DMS79 (cell line): ENCODE results near the gene RYR1.

Source experiments
- DNase-seq: peaks from one replicate; lab custom pipeline; 2025; lab: John Stamatoyannopoulos, UW

RYR1 gene

GRCh38 chr19:38433268-38433733 lies at the start of gene RYR1:
Gene RYR1 (plus strand): TSS chr19:38433691. CDS start chr19:38433830, 139 bp downstream.
- DNase-seq: no peak

DNA sequence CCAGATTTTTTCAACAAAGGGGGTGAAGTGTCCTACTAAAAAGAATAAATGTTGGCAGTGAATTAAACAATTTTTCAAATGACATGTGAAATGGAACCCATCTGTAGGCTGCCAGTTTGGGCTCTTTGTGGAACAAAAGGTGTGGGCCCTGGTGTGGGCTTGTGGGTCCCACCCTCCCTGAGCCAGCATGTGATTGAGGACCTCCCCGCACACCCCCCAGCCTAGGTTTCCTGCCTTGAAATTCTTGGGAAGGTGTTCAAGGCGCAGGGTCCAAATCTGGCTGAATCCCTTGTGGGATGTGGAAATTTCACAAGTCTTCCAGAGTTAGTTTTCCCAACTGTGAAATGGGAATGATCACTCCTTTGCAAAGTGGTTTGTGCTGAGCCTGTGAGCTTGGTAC lies 49.7 kb upstream of the RYR1 start:
- no peak for DNase-seq

DNA sequence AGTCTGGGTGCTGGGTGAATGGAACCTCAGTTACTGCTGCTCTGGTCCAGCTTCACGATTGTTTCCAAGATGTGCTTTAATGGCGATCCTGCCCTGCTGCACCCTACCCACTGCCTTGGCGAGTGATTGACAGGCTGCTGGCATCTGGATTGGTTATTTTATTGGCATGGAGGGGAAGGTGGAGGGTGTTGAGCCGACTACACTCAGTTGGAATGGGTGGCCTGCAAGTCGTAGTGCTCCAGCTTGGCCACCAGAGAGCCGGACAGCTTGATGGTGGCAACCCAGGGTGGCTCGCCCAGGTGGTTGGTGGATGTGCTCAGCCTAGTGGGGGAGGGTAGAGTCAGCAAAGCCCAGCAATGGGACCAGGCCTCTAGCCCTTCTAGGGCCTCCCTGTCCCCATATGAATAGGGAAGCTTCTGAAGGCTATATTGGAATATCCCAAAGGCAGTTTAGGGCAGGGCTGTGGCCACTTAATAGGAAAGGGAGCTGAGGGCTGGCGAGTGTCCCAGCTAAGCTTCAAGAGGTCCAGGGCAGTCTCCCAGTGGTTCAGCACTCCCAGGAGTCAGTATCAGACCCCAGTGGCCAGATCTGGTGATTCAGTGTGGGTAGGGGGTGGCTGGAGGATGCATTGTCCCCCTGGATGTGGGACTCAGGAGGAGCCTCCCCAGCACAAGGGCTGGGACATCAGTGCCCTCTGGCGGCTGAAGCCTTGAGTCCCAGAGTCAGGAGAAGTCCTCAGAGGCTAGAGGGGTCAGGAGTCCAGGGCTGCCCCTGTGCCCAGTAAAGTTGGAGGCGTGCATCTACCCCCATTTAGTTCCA lies 49.1 kb upstream of the RYR1 start:
- no peak for DNase-seq

- DNase-seq: no peak
These were observed 48.3 kb upstream of the RYR1 start for GRCh38 chr19:38385057-38385803.

GRCh38 chr19:38385804-38386257 lies 47.7 kb upstream of the RYR1 start:
- DNase-seq: no peak

- no peak for DNase-seq
These were observed 47.1 kb upstream of the RYR1 start for GRCh38 chr19:38386300-38386970.

GRCh38 chr19:38386971-38387549 lies 46.4 kb upstream of the RYR1 start:
- DNase-seq: no peak

DNA sequence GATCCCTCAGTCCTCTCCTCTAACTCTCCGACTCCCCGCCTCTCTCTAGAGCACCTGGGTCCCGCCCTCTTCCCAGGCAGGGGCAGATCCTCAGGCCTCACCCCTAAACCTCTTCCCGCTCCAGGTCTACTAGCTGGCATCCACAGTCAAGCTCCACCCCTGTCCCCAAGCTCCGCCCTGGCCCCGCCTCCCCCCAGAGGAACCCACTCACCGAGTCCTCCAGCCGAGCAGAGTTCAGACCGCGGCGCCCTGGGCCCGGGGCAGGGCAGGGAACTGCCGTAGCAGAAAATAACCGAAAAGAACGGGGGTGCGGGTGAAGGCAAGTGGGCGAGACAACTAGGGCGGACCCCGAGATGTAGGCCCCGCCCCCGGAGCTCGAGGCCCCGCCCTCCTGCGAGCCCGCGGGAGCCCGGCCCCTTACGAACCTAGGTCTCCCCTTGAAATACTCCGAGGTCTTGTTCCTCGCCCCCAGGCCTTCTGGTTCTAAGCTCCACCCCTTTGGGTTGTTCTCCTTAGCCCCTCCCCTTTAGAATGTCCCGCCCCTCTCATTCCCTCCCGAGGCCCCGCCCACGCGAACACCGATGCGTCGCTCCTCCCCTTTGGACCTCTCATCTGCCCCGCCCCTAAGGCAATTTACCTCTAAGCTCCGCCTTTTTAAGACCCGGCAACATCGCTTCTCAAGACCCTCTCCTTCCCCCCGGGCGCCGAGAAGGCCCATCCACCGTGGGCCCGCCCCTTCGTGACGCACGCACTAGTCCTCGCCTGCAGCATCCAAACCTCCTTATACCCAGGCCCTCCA lies 45.7 kb upstream of the RYR1 start, which contains the start of gene GGN:
TSS of gene GGN (minus strand) at position 485 of the 799 bp plus-strand sequence. CDS start 773 bp downstream, outside the sequence.
- DNase-seq: peak; percentile 82

DNA sequence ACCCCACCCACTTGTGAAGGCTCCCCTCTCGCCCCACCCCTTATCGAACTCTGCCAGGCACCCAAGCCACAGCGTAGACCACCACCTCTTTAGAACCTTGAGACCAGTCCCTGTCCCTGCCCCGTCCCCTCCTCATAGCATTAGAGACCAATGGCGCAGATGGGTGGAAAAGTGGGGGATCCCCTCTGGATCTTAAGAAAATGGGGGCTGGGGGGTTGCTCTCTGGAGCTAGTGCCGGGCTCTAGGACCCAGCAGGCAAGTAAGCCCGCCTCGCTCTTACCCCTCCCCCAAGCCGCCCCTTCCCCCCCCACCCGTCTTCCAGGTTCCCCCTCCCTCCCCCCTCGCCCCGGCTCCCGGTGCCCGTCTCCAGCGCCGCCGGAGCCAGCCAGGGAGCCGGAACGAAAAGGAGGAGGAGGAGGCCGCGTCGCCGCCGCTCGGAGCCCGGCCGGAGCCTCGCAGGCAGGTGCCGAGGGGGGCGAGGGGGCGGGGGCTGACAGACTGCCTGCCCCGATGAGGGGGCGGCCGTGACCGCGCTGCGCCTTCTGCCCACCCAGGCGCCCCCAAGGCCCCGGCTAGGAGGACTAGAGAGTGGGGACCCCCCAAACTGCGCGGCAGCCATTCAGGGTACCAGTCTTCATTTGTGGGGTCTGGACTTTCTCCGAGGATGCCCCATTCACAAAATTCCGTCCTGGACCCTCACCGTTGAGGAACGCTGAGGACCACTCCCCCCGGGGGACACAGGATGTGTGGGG lies 45.0 kb upstream of the RYR1 start, which contains the start of gene SPRED3:
TSS of gene SPRED3 (plus strand) at position 349 of the 752 bp plus-strand sequence. CDS start 1,606 bp downstream, outside the sequence.
- peak; percentile 82 for DNase-seq

- peak; percentile 32 for DNase-seq
These were observed 44.2 kb upstream of the RYR1 start for GRCh38 chr19:38389101-38389925.

- no peak for DNase-seq
These were observed 43.2 kb upstream of the RYR1 start for GRCh38 chr19:38389957-38390924.

GRCh38 chr19:38391911-38392464 lies 41.5 kb upstream of the RYR1 start:
- DNase-seq: no peak

DNA sequence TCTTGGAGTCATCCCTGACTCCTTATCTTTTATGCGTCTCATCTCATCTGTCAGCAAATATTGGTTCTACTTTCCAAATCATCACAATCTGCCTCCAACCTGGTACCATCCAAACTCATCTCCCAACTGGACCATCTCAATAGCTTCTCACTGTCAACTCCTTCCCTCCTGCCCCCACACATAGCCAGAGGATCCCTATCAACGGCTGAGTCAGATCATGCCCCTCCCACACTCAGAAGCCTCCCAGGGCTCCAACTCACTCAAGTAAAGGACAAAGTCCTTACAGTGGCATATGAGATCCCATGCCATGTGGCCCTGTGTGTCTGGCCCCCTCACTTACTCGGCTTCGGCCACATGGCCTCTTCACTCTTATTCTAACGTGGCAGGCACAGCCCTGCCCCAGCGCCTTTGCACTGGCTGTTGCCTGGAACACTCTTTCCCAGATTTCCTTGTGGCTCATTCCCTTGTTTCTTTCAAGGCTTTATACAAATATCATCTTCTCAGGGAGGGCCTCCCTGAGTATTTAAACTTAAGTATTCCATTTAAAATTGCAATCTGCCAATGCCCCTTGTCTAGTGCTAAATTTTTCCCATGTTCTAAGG lies 40.7 kb upstream of the RYR1 start:
- no peak for DNase-seq

DNA sequence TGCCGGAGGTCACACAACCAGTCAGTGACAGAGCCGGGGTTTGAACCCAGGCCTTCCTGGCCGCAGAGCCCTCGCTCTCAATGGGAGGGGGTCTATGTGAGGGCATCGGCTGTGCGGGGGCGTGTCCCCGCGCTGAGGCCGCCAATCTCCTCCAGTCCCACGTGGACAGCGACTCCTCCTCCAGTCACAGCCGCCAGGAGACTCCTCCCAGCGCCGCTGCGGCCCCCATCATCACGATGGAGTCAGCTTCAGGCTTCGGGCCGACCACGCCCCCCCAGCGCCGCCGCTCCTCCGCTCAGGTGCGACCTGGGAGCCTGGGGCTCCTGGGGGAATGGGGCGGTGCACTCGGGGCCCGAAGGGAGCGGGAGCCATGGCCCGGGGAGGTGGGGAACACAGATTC lies 39.0 kb upstream of the RYR1 start:
- no peak for DNase-seq

- DNase-seq: no peak
These were observed 37.9 kb upstream of the RYR1 start for GRCh38 chr19:38395381-38396114.

DNA sequence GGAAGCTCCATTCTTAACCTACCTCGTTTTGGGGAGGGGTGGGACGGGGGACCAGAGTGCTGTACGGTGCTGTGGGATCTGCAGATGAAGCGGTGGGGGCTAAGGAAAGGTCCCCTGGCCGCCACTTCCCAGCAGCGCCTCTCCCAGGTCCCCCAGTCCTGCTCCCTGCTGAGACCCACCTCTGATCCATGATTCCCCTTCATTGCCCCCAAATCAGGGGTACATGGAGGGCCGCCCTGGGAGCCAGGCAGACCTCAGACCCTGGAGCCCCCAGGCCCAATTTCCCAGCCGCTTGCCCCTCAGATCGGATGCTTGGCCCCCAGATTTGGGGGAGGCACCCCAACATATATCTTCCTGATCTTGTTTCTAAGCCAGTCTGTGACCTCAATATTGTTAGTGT lies 34.4 kb upstream of the RYR1 start:
- no peak for DNase-seq

DNA sequence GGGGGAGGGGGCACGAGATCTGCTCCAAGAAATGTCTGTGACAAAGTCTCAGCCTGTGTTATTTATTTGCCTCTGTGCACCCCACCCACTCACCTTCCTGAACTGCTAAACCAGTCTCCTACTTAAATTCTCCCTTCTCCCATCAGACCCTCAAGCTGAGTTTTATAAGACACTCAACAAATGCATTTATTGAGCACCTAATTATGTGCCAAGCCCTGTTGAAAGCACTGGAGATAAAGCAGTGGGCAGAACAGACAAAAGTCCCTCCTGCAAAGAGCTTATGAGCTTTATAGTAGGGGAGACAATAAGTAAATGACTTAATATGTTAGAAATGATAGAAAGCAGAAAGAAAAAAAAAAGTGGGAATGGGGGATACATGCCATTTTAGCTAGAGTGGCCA lies 34.0 kb upstream of the RYR1 start:
- no peak for DNase-seq
